ENCODE data around the gene ADCY6.

The ADCY6 gene

DNA sequence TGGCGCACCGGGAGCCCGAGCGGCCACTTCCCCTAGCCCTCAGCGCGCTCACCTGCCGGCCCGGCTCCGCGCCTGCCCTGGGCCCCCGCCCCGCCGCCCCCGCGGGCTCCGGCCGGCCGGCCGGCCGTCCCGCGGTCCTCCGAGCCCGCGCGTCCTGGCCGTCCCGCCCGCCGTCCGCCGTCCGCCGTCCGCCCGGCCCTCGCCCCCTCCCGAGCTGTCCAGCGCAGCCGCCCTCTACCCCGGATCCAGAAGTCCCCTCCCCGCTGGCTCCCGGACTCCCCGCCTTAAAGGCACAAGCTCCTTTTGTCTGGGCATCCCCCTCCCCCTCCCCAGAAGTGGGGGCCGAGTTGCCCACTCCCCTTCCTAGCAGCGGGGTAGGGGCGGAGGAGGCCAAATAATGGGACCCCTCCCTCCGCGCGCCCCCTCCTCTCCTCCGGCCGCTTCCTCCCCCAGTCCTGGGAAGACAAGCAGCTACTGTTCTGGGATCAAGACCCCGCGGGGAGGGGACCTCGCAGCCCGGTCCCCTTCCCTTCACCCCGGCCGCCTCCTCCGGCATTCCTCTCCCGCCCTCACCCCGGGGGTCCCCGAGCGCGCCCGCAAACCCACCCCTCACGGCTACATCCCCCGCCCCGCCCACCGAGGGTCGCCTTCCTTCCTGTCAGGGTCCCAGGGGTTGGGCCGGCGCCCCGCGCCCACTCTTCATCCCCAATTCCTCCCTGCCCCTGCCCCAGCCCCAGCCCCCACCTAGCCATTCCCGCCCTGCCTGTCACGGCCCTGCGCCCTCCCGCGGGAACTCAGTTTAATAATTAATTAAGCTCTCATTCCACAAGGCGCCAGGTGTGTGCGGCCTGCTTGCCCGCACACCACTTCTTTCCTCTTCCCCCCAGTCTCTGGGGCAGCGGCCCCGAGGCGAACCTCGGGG, at the start of gene ADCY6:
ADCY6 (minus strand) TSS at position 236 of the 922 bp plus-strand sequence. CDS start 5,655 bp downstream, outside the sequence.
- DNase-seq, result peak; percentile 36 to 71 (median 64)

DNA sequence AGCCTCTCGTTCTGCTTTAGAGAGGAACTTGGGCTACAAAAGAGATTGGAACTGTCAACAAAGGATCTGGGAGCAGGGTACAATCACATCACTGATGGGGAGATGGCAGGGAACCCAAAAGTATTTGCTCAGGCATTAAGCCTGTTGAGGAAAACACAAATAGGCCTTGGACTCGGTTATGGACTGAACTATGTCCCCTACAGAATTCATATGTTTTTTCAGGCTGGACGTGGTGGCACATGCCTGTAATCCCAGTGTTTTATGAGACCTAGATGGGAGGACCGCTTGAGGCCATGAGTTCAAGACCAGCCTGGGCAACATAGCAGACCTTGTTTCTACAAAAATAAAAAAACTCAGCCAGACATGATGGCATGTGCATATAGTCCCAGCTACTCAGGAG, 49.2 kb upstream of the ADCY6 start:
- DNase-seq, result no peak

DNA sequence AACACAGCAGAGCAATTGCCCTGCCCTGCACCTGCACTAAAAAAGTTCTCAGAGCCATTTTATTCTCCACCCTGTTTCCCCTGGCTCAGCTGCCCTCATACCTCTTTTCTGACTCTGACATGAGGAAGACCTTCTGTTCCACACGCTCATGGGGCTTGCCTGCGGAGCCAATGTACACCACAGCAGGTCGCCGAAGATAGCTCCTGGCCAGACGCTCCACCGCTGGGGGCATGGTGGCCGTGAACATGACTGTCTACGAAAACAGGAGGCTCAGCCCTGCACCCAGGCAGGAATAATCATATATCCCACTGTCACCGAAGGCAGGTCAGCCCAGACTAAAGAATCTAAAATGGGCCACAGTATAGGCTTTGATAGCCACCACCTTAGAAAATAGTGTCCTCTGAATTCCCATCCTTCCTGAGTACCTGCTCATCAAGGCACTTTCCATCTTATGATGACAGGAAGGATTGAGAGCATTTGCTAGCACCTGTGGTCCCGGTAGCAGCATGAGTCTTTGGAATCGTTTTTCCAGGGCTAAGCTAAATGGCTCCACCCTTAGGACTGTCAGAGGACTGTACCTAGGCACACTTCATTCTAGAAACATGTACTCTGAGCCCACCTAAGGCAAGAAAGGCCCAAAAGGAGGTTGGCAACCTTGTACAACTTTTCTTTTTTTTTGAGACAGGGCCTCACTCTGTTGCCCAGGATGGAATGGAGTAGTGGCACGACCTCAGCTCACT, 43.6 kb upstream of the ADCY6 start:
- no peak for DNase-seq

DNA sequence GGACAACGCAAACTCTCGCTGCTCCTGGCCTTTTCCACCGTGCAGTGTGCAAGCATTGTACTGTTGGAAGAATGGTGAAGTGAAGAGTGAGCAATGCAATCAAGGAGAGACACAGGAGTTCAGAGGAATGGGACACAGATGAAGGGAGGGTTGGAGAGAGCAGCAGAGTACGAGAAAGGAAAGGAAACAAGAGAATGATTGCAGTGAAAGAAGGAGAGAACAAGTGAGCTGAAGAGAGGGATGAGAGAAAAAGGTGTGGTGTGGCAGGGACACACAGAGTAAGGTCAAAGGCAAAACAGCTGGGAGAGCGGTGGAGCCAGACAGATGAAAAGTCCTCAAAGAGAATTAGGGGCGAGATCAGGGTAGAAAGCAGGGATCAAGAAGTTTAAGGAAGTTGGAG, 42.4 kb upstream of the ADCY6 start:
- DNase-seq, result no peak

DNA sequence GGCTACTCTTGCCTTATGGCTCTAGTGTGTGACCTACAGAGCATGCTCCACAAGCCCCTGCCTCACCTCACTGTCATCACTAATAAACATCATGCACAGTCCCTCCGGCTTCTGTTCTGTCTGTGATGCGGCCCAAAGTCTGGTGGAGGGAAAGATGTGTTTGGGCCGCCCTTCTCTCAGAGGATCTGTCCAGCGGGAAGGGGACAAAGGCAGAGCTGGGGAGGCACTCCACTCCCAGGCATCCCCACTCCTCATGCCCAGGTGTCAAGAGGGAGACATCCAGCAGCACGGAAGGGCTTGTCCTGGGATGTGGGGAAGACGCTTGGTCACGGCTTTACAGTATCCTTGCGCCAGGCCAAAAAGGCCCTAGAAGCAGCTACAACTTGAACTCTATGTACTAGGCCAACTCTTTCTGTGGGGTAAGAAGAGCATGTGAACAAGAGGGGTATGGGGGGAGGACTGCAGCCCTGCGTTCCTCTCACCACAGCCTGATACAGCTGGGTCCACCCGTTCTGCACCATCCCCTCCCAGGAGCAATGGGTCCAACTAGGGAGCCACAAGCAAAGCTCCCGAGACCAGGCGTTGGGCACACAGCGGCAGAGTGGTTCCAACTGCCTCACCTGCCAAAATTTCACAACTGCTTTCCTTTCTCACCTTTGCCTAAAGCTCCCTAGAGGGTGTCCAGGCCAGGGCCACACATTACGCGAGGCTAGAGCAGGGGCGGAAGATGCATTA, 40.1 kb upstream of the ADCY6 start:
- no peak for DNase-seq

DNA sequence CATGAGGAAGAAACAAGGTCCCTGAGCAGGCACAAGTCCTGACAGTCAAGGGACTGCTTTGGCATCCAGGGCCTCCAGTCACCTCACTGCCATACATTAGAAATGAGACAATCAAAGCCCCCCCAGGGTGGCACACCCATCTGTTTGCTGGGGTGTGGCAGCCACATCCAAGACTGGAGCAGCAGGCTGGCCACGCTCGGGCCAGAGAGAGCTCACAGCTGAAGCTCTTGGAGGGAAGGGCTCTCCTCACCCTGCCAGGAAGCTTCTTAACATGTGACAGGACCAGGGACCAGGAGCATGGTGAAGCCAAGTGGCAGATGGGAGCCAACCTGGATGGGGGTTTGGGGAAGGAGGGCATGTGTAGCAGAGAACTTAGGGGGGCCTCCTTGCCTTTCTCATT, 39.4 kb upstream of the ADCY6 start:
- DNase-seq, result no peak

DNA sequence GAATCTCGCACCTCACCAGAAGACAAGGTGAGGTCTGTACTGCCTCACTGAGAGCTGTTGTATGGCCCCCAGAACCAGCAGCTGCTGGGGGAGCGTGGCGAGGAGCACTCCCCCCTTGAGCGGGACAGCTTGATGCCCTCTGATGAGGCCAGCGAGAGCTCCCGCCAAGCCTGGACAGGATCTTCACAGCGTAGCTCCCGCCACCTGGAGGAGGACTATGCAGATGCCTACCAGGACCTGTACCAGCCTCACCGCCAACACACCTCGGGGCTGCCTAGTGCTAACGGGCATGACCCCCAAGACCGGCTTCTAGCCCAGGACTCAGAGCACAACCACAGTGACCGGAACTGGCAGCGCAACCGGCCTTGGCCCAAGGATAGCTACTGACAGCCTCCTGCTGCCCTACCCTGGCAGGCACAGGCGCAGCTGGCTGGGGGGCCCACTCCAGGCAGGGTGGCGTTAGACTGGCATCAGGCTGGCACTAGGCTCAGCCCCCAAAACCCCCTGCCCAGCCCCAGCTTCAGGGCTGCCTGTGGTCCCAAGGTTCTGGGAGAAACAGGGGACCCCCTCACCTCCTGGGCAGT, 38.7 kb upstream of the ADCY6 start:
- no peak for DNase-seq

DNA sequence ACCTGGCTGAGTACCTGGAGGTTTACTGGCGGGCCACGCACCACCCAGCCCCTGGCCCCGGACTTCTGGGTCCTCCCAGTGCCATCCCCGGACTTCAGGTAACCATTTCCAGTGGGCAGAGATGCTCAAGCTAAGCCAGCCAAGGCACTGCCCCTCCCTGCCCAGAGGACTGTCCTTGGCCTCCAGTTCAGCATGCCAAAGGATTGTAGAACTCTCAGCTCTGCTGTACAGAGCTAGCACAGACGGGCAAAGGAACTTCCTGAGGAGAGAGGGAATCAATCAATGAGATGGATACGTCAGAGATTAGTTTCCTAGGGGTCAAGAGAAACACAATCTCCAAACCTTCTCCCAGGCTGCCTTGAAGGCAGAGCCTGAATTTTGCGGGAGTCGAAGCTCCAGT, 38.1 kb upstream of the ADCY6 start:
- DNase-seq, result no peak

DNA sequence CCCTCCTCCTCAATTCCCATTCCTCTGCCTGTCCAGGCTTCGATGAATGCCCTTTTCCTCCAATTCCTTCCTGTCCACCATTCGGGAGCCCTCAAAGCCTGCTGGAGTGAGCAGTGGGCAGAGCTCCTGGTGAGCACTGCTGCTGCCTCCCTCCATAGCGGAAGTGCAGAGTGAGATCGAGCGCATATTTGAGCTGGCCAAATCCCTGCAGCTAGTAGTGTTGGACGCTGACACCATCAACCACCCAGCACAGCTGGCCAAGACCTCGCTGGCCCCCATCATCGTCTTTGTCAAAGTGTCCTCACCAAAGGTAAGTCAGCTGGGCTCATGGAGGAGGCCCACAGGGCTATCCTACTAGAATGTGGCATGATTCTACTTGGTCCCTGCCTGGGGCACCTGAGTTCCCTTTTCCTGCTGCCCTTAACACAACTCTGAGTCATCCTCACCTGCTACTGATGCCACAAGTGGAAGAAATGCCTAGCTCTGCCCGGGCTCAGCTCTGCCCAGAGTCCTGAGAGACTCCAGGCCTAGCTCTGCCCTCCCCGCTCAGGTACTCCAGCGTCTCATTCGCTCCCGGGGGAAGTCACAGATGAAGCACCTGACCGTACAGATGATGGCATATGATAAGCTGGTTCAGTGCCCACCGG, 37.4 kb upstream of the ADCY6 start:
- no peak for DNase-seq

DNA sequence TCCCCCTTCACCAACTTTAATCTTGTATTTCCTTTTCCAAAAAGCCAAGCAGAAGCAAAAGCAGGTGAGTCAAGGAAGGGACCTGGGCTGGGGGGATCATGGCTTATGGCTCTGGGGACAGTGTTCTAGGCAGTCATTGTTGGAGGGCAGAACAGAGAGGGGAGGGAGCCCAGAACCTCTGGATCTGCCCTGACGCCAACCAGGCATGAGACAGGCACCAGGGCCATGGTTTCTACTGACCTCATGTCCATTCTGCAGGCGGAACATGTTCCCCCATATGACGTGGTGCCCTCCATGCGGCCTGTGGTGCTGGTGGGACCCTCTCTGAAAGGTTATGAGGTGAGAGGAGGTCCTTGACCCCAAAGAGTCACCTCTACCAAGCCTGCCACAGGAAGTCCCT, 36.0 kb upstream of the ADCY6 start:
- no peak for DNase-seq

DNA sequence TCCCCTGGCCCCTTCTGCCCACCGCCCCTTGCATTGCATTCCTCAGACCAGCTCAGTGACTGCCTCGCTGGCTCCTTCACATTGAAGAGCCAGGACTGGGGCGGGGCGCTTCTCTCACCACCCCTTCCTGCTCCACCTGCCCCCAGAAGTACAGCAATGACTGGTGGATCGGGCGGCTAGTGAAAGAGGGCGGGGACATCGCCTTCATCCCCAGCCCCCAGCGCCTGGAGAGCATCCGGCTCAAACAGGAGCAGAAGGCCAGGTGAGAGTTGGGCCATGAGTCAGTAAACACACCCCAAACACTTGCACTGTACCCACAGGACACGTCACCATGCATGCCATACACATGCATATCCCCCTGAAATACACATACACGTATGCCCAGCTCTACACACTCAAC, 35.2 kb upstream of the ADCY6 start:
- DNase-seq, result peak in 1 of 3 experiments; percentile 62

DNA sequence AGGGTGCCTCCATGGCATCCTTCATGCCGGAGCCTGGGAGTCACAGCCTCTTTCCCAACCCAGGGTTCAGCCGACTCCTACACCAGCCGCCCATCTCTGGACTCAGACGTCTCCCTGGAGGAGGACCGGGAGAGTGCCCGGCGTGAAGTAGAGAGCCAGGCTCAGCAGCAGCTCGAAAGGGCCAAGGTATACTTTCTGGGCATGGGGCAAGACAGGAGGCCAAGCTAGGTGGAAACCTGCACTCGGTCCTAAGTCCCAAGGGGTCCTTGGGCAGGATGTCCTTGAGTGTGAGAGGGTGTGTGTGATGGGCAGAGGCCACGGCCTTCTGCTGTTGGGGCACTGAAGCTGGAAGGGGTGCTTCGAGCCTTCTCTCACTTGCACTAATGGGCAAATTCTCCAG, 34.4 kb upstream of the ADCY6 start:
- DNase-seq, result no peak

DNA sequence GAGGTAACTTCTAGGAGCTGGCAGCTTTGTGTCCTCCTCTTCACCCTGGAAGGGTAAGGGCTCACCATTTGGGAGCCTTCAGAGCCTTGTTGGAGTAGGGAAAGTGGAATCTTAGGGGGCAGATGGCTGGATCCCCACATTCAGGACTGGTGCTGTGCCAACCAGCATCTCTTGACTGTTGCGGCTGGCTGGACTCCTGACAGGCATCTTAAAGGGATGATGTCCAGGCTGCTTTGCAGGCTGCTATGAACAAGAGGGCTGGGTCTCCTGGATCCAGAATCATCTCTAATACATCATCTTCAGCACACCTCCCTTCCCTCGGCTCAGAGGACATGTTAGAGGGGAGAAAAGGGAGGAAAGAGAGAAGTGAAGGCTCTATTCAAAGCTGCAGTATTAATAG, 33.8 kb upstream of the ADCY6 start:
- no peak for DNase-seq

DNA sequence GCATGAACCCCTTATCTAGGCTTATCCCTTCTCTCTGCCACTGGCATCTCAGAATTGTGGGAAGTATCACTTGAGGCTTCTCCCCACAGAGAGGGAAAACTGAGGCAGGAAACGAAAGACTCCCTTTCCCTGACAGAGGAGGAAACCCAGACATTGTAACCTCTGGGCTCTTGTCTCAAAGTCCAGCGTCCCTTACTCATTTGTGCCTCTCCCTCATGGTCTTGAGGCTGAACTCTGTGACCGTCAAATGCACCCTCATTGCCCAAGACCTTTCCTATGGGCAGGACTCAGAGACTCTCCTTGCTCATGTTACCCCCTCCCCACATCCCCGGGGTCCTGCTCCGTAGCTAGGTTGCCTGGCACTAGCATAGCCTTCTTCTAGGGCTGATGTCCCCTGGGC, 33.2 kb upstream of the ADCY6 start:
- no peak for DNase-seq

DNA sequence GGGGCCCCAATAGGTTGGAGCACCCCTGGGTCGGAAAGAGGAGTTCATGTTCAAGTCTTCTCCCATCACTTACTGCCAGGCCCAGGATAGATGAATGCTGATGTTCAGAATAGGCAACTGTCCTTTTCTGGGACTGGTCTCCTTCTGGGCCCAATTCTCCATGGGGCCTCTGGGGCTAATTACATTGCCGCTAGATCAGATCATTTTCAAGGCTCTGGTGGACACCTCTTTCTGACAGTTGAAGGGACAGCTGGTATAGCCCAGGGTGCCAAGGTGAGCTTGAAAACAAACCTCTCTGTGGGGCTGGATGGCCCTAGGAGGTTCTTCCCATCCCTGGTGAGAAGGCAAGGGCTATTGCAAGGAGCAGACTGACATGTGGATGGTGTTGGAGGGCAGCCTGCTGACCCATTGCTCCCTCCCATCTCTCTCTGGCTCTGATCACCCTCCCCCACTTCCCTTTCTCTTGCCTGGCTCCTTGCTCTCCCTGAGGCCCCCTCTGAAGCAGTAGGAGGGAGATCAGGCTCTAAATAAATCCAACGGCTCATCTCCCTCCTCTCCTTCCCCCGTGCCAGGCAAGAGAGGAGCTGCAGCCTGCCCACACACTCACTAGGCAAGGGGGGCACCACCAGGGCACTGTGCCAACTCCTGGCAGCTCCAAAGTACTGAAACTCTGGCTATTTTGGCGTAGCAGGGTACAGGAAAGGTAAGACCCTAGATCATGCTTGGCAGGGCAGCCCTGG, 31.3 kb upstream of the ADCY6 start:
- DNase-seq, result no peak

DNA sequence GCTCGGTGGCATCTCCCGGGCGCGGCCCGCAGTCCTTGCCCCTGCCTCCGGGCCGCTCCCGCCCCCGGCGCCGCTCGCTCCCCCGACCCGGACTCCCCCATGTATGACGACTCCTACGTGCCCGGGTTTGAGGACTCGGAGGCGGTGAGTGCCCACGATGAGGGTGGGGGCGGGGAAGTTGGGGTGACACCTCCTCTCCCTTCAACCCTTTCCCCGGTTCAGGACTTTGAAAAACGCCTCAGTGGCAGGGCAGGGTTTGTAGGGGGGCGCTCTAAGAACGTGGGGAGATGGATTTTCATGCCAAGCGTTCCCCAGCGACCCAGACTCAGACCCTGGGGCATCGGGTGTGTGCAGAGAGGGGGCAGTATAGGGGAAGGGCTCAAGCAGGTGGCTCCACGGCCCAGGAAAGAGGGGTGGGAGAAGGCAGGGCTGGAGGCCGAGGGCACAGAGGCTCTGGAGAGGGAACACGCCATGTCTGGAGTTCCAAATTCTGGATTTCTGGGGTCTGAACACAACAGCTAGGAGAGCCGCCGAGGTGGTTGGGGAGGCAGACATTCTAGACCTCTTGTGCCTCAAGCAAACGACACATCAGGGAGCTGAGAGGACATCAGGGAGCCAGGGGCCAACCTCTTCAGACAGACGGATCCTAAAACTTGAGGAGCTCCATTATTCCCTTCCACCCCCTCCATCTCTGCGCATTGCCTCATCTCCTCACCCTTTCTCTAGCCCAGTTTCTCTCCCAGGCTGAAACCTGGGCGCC, 30.1 kb upstream of the ADCY6 start:
- DNase-seq, result peak; percentile 60 to 84 (median 82)

DNA sequence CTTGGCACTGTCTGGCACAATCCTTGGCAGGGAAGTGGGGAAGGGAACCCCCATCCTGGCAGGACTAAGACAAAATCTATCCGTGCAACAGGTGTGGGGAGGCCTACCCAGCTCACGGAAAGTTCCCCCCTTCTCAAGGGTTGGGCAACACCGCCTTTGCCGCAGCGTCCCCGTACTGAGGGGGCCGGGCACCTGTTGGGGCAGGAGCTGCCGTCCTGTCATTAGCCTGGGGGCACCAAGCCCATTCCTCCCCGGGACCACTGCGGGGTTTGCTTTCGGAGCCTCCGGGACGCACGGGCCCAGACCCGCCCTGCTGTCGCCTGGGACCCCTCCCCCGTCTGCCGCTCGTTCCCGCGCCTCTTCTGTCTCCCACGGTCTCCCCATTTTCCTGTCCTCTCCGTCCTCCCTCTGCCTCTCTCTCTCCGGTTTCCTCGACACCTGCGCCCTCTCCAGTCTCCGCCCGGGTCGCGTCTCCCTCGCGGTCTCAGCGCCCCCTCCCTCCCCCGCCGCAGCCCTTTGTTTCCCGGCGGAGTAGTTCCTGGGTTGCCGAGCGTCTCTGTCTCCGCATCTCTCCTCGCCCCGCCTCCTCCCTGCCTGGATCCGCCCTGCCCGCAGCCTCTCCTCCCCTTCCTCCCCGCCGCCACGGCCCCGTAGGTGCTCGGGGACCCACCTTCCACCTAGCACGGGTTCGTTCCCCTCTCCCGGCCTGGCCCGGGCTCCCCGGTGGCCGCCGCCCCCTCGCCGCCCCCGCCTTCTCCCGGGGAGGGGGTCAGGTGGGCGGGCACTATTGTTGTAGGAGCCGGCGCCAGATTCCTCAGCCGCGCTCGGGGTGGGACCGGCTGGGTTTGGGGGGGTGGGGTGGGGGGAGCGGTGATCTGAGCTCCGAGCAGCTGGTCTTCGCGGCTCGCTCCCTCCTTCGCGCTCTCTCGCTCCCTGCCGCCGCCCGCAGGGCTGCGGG, 29.3 kb upstream of the ADCY6 start, which contains the start of gene CACNB3:
CACNB3 (plus strand) TSS at position 624 of the 958 bp plus-strand sequence. CDS start 434 bp downstream, outside the sequence.
- peak; percentile 90 to 94 (median 94) for DNase-seq

DNA sequence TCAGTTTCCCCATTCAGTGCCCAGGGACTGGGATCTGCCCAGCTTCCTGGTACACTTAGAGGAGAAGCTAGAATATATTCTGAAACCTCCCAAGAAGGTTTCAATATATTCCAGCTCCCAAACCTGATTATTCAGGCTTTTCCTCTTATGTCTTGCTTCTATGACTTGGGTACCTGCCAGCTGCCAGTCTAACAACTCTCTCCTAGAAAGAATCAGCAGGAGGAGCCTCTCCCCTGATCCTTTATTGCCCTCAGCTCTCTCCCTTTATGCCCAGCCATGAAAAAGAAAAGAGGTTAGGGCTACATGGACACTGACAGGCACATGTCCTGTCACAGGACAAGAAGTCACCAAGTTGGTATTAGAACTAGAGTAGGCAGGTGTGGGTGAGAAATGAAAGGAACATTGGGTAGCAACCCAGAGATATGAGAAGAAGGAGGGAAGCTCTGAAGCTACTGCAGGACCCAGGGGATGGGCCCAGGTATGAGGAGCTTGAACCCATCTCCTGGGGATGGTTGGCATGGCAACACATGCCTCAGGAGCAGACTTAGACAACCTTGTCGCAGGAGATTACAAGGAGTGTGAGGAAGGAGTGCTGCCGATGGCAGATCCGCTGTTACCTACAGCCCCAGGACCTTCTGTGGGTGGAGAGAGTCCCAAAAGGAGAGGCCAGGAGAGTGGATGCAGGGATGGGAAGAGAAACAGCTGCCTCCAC, 27.4 kb upstream of the ADCY6 start:
- DNase-seq, result peak in 2 of 3 experiments; percentile 35 to 57

Measured in NCI-H1417 (cell line).